HEK293 (cell line): ENCODE measurements around the gene OR9G1.

Source experiments
- CTCF ChIA-PET: fragments of 350-600 bp; formaldehyde crosslinking; extraction: SDS; loops from one replicate; lab custom pipeline; 2021; ENCODE audit warnings: antibody characterized with exemption; lab: Yijun Ruan, JAX
- POLR2A ChIA-PET: fragments of 300-600 bp; formaldehyde crosslinking; extraction: SDS; loops from one replicate; lab custom pipeline; 2020; ENCODE audit warnings: antibody characterized with exemption, inconsistent platforms; lab: Yijun Ruan, JAX
- H3K27ac ChIP-seq: fragments of 200-500 bp; sonication (Bioruptor generic); 2 replicates; pipeline ENCODE4 v1.5.1; 2014; ENCODE audit warnings: low read depth, low read length, control low read depth, inconsistent platforms; ENCODE audit errors: extremely low read depth
- H3K36me3 ChIP-seq, 2 experiments: fragments of 200-500 bp in 1 of 2; sonication (Bioruptor generic) in 1 of 2; 1 replicate in 1 of 2; 2 replicates in 1 of 2; pipeline ENCODE4 v1.5.1; 2014 to 2017; ENCODE audit warnings: inconsistent platforms in 2 of 2, low read length in 2 of 2; ENCODE audit not compliant: control insufficient read depth in 2 of 2, insufficient read depth in 1 of 2
- H3K4me1 ChIP-seq: fragments of 200-500 bp; sonication (Bioruptor generic); 2 replicates; pipeline ENCODE4 v1.5.1; 2014; ENCODE audit warnings: mild to moderate bottlenecking, low read length, inconsistent platforms; ENCODE audit not compliant: control insufficient read depth, insufficient read depth
- H3K4me3 ChIP-seq: 2 replicates; pipeline ENCODE4 v1.5.1; 2011; ENCODE audit warnings: low read depth, mild to moderate bottlenecking, control low read depth, low read length, moderate library complexity
- H3K9me3 ChIP-seq: fragments of 200-500 bp; sonication (Bioruptor generic); 2 replicates; pipeline ENCODE4 v1.5.1; 2014; ENCODE audit warnings: low read depth, low read length, inconsistent platforms; ENCODE audit not compliant: control insufficient read depth, insufficient read depth
- MYNN ChIP-seq: fragments of 450-650 bp; formaldehyde crosslinking; IDR thresholded peaks from 2 replicates; pipeline ENCODE4 v1.5.1; 2016; ENCODE audit warnings: missing biosample characterization, missing genetic modification characterization, borderline replicate concordance
- OVOL3 ChIP-seq: fragments of 450-650 bp; formaldehyde crosslinking; IDR thresholded peaks from 2 replicates; pipeline ENCODE4 v1.5.1; 2016; ENCODE audit warnings: missing biosample characterization, missing genetic modification characterization
- SP7 ChIP-seq: fragments of 450-650 bp; formaldehyde crosslinking; IDR thresholded peaks from 2 replicates; pipeline ENCODE4 v1.5.1; 2016; ENCODE audit warnings: missing biosample characterization, missing genetic modification characterization
- WT1 ChIP-seq: fragments of 450-650 bp; formaldehyde crosslinking; IDR thresholded peaks from 2 replicates; pipeline ENCODE4 v1.5.1; 2016; ENCODE audit warnings: missing biosample characterization, missing genetic modification characterization
- ZBTB1 ChIP-seq: fragments of 450-650 bp; formaldehyde crosslinking; IDR thresholded peaks from 2 replicates; pipeline ENCODE4 v1.5.1; 2016; ENCODE audit warnings: missing biosample characterization, missing genetic modification characterization
- ZBTB7A ChIP-seq: fragments of 450-650 bp; formaldehyde crosslinking; IDR thresholded peaks from 2 replicates; pipeline ENCODE4 v1.5.1; 2016; ENCODE audit warnings: low read depth, missing biosample characterization, missing genetic modification characterization
- ZNF132 ChIP-seq: fragments of 450-650 bp; formaldehyde crosslinking; IDR thresholded peaks from 2 replicates; pipeline ENCODE4 v1.5.1; 2017; ENCODE audit warnings: missing biosample characterization, missing genetic modification characterization, borderline replicate concordance
- ZNF23 ChIP-seq: fragments of 450-650 bp; formaldehyde crosslinking; IDR thresholded peaks from 2 replicates; pipeline ENCODE4 v1.5.1; 2016; ENCODE audit warnings: missing biosample characterization, missing genetic modification characterization, borderline replicate concordance
- ZNF24 ChIP-seq: fragments of 450-650 bp; formaldehyde crosslinking; IDR thresholded peaks from 2 replicates; pipeline ENCODE4 v1.5.1; 2016; ENCODE audit warnings: missing biosample characterization, missing genetic modification characterization
- ZNF274 ChIP-seq, 2 experiments: fragments of 200-500 bp in 1 of 2; fragments of 450-650 bp in 1 of 2; sonication (Bioruptor generic) in 1 of 2; formaldehyde crosslinking in 1 of 2; IDR thresholded peaks; 2 replicates each; pipeline versions ENCODE4 v1.5.1 to v1.6.1; 2014 to 2016; ENCODE audit warnings: borderline replicate concordance in 1 of 2, inconsistent platforms in 1 of 2, low read length in 1 of 2, missing biosample characterization in 1 of 2, missing genetic modification characterization in 1 of 2
- ZNF37A ChIP-seq: fragments of 450-650 bp; IDR thresholded peaks from 2 replicates; pipeline ENCODE4 v1.5.1; 2018; ENCODE audit warnings: missing biosample characterization, missing genetic modification characterization
- ZNF404 ChIP-seq: fragments of 450-650 bp; formaldehyde crosslinking; IDR thresholded peaks from 2 replicates; pipeline ENCODE4 v1.5.1; 2017; ENCODE audit warnings: missing biosample characterization, missing genetic modification characterization
- ZNF416 ChIP-seq: fragments of 450-650 bp; formaldehyde crosslinking; IDR thresholded peaks from 2 replicates; pipeline ENCODE4 v1.5.1; 2016; ENCODE audit warnings: missing biosample characterization, missing genetic modification characterization
- ZNF510 ChIP-seq: fragments of 450-650 bp; formaldehyde crosslinking; IDR thresholded peaks from 2 replicates; pipeline ENCODE4 v1.5.1; 2018; ENCODE audit warnings: mild to moderate bottlenecking, missing genetic modification characterization, missing biosample characterization; ENCODE audit not compliant: insufficient replicate concordance
- ZNF529 ChIP-seq: fragments of 450-650 bp; formaldehyde crosslinking; IDR thresholded peaks from 2 replicates; pipeline ENCODE4 v1.5.1; 2017; ENCODE audit warnings: missing genetic modification characterization, missing biosample characterization; ENCODE audit not compliant: insufficient replicate concordance
- ZNF530 ChIP-seq: fragments of 450-650 bp; formaldehyde crosslinking; IDR thresholded peaks from 2 replicates; pipeline ENCODE4 v1.5.1; 2016; ENCODE audit warnings: low read depth, missing biosample characterization, missing genetic modification characterization
- ZNF544 ChIP-seq: fragments of 450-650 bp; formaldehyde crosslinking; IDR thresholded peaks from 2 replicates; pipeline ENCODE4 v1.5.0; 2017; ENCODE audit warnings: missing biosample characterization, missing genetic modification characterization
- ZNF660 ChIP-seq: fragments of 450-650 bp; IDR thresholded peaks from 2 replicates; pipeline ENCODE4 v1.5.1; 2018; ENCODE audit warnings: missing biosample characterization, mild to moderate bottlenecking, missing genetic modification characterization
- ZNF777 ChIP-seq: fragments of 450-650 bp; formaldehyde crosslinking; IDR thresholded peaks from 2 replicates; pipeline ENCODE4 v1.5.1; 2017; ENCODE audit warnings: missing biosample characterization, missing genetic modification characterization, borderline replicate concordance
- ZNF785 ChIP-seq: fragments of 450-650 bp; formaldehyde crosslinking; IDR thresholded peaks from 2 replicates; pipeline ENCODE4 v1.5.1; 2016; ENCODE audit warnings: missing biosample characterization, missing genetic modification characterization
- ZNF791 ChIP-seq: fragments of 450-650 bp; formaldehyde crosslinking; IDR thresholded peaks from 2 replicates; pipeline ENCODE4 v1.5.1; 2016; ENCODE audit warnings: missing biosample characterization, missing genetic modification characterization
- ZNF837 ChIP-seq: fragments of 450-650 bp; formaldehyde crosslinking; IDR thresholded peaks from 2 replicates; pipeline ENCODE4 v1.5.1; 2016; ENCODE audit warnings: missing biosample characterization, missing genetic modification characterization
- ZNF843 ChIP-seq: fragments of 450-650 bp; formaldehyde crosslinking; IDR thresholded peaks from 2 replicates; pipeline ENCODE4 v1.5.1; 2016; ENCODE audit warnings: missing biosample characterization, missing genetic modification characterization
- TF ChIP-seq, protein P1 (sequence below): fragments of 450-650 bp; formaldehyde crosslinking; IDR thresholded peaks from 2 replicates; pipeline ENCODE4 v1.5.1; 2017; ENCODE audit warnings: missing biosample characterization, missing genetic modification characterization
- TF ChIP-seq, protein P2 (sequence below): fragments of 450-650 bp; formaldehyde crosslinking; IDR thresholded peaks from 2 replicates; pipeline ENCODE4 v1.5.1; 2016; ENCODE audit warnings: missing biosample characterization, missing genetic modification characterization
- TF ChIP-seq, protein P3 (sequence below): fragments of 450-650 bp; formaldehyde crosslinking; IDR thresholded peaks from 2 replicates; pipeline ENCODE4 v1.5.1; 2016; ENCODE audit warnings: missing biosample characterization, missing genetic modification characterization
- TF ChIP-seq, protein P4 (sequence below): fragments of 450-650 bp; formaldehyde crosslinking; IDR thresholded peaks from 2 replicates; pipeline ENCODE4 v1.5.1; 2016; ENCODE audit warnings: missing biosample characterization, missing genetic modification characterization
- TF ChIP-seq, protein P5 (sequence below): fragments of 450-650 bp; formaldehyde crosslinking; IDR thresholded peaks from 2 replicates; pipeline ENCODE4 v1.5.1; 2017; ENCODE audit warnings: missing biosample characterization, missing genetic modification characterization
- TF ChIP-seq, protein P6 (sequence below): fragments of 450-650 bp; formaldehyde crosslinking; IDR thresholded peaks from 2 replicates; pipeline ENCODE4 v1.5.1; 2016; ENCODE audit warnings: missing biosample characterization, missing genetic modification characterization

OR9G1 gene

DNA sequence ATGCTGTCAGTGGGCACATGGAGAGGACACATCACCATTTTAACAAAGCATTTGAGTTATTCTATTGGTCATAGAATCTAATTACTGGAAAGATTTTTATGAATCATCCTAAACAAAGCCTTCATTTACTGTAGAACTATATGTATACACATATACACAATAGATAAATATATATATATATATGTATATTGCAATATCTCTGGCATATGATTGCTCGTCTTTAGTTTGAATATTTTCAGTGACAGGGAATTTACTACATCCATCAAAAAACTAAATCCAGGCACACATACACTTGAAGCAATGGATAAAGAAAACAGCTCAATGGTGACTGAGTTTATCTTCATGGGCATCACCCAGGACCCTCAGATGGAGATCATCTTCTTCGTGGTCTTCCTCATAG, 35.5 kb upstream of the OR9G1 start, which contains the start of gene OR5AR1:
Gene OR5AR1, plus strand, starts transcription at position 301 of the 400 bp plus-strand sequence. Its CDS starts 0 bp downstream, at position 301.
- Histone ChIP-seq H3K36me3 (no peaks in the 10 kb centered on the region), H3K4me1 (no peaks in the 10 kb centered on the region), H3K27ac (no peak within 1 kb of the TSS), H3K9me3 (no peaks in the 10 kb centered on the region), H3K4me3 (no peak within 1 kb of the TSS)
- POLR2A ChIA-PET: no interaction called here
- TF ChIP-seq ZNF416 (tag by site-specific recombination): no peak
- no peak for TF ChIP-seq ZNF777
- TF ChIP-seq, protein P1, sequence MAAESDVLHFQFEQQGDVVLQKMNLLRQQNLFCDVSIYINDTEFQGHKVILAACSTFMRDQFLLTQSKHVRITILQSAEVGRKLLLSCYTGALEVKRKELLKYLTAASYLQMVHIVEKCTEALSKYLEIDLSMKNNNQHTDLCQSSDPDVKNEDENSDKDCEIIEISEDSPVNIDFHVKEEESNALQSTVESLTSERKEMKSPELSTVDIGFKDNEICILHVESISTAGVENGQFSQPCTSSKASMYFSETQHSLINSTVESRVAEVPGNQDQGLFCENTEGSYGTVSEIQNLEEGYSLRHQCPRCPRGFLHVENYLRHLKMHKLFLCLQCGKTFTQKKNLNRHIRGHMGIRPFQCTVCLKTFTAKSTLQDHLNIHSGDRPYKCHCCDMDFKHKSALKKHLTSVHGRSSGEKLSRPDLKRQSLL: no peak
- TF ChIP-seq, protein P2, sequence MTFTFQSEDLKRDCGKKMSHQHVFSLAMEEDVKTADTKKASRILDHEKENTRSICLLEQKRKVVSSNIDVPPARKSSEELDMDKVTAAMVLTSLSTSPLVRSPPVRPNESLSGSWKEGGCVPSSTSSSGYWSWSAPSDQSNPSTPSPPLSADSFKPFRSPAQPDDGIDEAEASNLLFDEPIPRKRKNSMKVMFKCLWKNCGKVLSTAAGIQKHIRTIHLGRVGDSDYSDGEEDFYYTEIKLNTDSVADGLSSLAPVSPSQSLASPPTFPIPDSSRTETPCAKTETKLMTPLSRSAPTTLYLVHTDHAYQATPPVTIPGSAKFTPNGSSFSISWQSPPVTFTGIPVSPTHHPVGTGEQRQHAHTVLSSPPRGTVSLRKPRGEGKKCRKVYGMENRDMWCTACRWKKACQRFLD: no peak
- no peak for TF ChIP-seq ZNF274 (IDR thresholded peaks at IDR 0.05; ENCODE audit: low read length)
- TF ChIP-seq ZNF274 (tag by site-specific recombination; IDR thresholded peaks at IDR 0.05; ENCODE audit: borderline replicate concordance): no peak
- TF ChIP-seq ZBTB7A: no peak
- no peak for TF ChIP-seq ZNF843 (tag by site-specific recombination)
- TF ChIP-seq, protein P3, sequence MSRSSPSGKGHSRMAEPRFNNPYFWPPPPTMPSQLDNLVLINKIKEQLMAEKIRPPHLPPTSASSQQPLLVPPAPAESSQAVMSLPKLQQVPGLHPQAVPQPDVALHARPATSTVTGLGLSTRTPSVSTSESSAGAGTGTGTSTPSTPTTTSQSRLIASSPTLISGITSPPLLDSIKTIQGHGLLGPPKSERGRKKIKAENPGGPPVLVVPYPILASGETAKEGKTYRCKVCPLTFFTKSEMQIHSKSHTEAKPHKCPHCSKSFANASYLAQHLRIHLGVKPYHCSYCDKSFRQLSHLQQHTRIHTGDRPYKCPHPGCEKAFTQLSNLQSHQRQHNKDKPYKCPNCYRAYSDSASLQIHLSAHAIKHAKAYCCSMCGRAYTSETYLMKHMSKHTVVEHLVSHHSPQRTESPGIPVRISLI: no peak
- TF ChIP-seq, protein P4, sequence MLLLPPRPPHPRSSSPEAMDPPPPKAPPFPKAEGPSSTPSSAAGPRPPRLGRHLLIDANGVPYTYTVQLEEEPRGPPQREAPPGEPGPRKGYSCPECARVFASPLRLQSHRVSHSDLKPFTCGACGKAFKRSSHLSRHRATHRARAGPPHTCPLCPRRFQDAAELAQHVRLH (tag by site-specific recombination): no peak
- TF ChIP-seq ZNF37A: no peak
- TF ChIP-seq ZNF510 (tag by site-specific recombination): no peak
- CTCF ChIA-PET: no interaction called here

DNA sequence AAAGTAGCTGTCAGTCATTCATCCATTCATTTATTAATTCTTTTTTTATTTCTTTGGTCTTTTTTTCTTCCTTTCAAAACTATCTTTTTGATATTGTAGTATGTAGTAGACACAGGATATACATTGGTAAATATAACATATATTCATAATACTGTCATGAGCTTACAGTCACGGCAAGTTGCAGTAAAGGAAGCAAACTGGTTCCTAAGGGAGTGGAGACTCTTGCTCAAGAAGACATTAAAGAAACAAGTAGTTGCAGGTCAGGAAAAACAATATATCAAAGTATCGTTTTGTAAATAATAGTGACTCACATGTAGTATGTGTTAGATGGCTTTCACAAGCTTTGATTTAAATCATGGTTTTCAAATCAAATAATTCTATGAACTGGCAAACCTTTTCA, 27.9 kb upstream of the OR9G1 start:
- no peak overlapping the region for H3K27ac ChIP-seq
- no peak overlapping the region for H3K4me3 ChIP-seq
- POLR2A ChIA-PET: no interaction called here
- no peaks in the 10 kb centered on the region for H3K36me3 ChIP-seq
- H3K9me3 ChIP-seq: no peaks in the 10 kb centered on the region
- H3K4me1 ChIP-seq: no peaks in the 10 kb centered on the region
- CTCF ChIA-PET: no interaction called here
- TF ChIP-seq ZNF660 (no peak), ZNF132 (tag by site-specific recombination) (no peak), ZNF510 (tag by site-specific recombination) (no peak), SP7 (tag by site-specific recombination) (no peak), ZBTB1 (tag by site-specific recombination) (no peak), ZNF24 (tag by site-specific recombination) (no peak), WT1 (tag by site-specific recombination) (no peak), ZNF837 (tag by site-specific recombination) (no peak), ZNF785 (tag by site-specific recombination) (no peak), ZNF544 (tag by site-specific recombination) (no peak), ZNF530 (no peak), ZNF791 (tag by site-specific recombination) (no peak), OVOL3 (tag by site-specific recombination) (no peak), ZNF404 (no peak), MYNN (tag by site-specific recombination) (no peak), ZNF529 (tag by site-specific recombination) (no peak), ZNF23 (tag by site-specific recombination) (no peak)
- TF ChIP-seq, protein P5, sequence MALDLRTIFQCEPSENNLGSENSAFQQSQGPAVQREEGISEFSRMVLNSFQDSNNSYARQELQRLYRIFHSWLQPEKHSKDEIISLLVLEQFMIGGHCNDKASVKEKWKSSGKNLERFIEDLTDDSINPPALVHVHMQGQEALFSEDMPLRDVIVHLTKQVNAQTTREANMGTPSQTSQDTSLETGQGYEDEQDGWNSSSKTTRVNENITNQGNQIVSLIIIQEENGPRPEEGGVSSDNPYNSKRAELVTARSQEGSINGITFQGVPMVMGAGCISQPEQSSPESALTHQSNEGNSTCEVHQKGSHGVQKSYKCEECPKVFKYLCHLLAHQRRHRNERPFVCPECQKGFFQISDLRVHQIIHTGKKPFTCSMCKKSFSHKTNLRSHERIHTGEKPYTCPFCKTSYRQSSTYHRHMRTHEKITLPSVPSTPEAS (tag by site-specific recombination): no peak
- TF ChIP-seq, protein P6, sequence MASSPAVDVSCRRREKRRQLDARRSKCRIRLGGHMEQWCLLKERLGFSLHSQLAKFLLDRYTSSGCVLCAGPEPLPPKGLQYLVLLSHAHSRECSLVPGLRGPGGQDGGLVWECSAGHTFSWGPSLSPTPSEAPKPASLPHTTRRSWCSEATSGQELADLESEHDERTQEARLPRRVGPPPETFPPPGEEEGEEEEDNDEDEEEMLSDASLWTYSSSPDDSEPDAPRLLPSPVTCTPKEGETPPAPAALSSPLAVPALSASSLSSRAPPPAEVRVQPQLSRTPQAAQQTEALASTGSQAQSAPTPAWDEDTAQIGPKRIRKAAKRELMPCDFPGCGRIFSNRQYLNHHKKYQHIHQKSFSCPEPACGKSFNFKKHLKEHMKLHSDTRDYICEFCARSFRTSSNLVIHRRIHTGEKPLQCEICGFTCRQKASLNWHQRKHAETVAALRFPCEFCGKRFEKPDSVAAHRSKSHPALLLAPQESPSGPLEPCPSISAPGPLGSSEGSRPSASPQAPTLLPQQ: no peak
